PC-9 (cell line): ENCODE data around the gene KDELR1.

Experiments used
- EZH2 ChIP-seq: fragments of 200-600 bp; sonication (generic); IDR thresholded peaks from 2 replicates; pipeline ENCODE4 v1.8.0; 2017; ENCODE audit warnings: antibody characterized with exemption, low read depth
- TF ChIP-seq, protein P1 (sequence below): fragments of 200-600 bp; sonication (generic); conservative IDR thresholded peaks from 2 replicates; pipeline ENCODE4 v1.6.1; 2017; ENCODE audit warnings: mixed run types, antibody characterized with exemption, mild to moderate bottlenecking, moderate library complexity

DNA sequence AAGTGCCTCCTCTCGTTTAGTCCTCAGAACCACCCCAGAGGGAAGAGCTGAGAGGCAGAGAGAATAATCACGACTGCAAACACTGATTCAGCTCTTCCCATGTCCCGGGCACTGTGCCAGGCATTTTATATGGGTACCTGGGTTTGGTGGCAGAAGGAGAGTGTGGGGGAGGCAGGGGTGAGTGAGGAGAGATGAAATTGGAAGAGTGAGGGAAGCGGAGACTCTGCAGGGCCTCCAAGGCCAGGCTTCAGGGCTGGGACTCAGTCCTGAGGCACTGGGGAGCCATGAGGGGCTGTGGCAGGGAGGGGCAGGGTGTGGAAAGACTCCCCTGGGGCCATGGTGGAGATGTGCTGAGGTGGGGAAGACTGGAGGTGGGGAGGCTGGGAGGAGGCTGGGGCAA, 18.4 kb downstream of the KDELR1 start:
- TF ChIP-seq, protein P1, sequence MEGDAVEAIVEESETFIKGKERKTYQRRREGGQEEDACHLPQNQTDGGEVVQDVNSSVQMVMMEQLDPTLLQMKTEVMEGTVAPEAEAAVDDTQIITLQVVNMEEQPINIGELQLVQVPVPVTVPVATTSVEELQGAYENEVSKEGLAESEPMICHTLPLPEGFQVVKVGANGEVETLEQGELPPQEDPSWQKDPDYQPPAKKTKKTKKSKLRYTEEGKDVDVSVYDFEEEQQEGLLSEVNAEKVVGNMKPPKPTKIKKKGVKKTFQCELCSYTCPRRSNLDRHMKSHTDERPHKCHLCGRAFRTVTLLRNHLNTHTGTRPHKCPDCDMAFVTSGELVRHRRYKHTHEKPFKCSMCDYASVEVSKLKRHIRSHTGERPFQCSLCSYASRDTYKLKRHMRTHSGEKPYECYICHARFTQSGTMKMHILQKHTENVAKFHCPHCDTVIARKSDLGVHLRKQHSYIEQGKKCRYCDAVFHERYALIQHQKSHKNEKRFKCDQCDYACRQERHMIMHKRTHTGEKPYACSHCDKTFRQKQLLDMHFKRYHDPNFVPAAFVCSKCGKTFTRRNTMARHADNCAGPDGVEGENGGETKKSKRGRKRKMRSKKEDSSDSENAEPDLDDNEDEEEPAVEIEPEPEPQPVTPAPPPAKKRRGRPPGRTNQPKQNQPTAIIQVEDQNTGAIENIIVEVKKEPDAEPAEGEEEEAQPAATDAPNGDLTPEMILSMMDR = no peak
- no peak for TF ChIP-seq EZH2
